Stimulated activated CD8-positive, alpha-beta memory T cell treated with anti-CD3 and anti-CD28 coated beads, Interleukin-12 subunit alpha, Interleukin-12 subunit beta, amount 100 ng/mL, for 24 hours (primary cell): ENCODE results near the gene TARDBP.
A peak's percentile ranks its signal among the peaks of the same experiment; 100 is the strongest.
"Not testable (repeated sequence)": the region's sequence is repeated elsewhere in the genome, so short reads cannot be mapped to it uniquely, and the experiment has no call there.

Experiments
- DNase-seq: peaks from one replicate; pipeline ENCODE4 v3.0.0-alpha.2; 2020; ENCODE audit errors: extremely low read depth

Gene TARDBP

GRCh38 chr1:11012260-11013159 lies at the start of gene TARDBP:
Gene TARDBP, plus strand, starts transcription at chr1:11012654. Its CDS starts 1,074 bp downstream, at chr1:11013728.
- peak; percentile 76 for DNase-seq

DNA sequence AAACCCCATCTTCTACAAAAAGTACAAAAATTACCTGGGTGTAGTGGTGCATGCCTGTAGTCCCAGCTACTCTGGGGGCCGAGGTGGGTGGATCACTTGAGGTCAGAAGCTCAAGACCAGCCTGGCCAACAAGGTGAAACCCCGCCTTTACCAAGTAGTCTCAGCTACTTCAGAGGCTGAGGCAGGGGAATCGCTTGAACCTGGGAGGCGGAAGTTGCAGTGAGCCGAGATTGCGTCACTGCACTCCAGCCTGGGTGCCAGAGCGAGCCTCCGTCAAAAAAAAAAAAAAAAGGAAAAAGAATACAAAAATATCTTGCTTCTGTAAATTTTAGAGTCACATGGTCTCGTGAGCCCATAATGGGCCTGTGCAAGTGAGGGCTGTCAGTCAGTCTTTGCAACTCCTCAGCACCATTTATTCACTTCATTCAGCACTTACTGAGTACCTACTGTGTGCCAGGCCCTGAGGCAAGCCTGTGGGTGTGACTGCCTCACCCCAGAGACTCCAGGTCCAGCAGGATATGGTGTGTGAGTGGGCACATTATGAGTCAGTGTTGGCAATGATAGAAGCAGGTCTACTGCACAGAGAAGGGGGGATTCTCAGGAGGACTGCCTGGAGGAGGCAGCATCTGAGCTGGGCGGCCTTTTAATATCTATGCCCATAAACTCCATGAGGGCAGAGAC lies 46.8 kb upstream of the TARDBP start:
- DNase-seq: no peak

GRCh38 chr1:10967090-10967489 lies 45.4 kb upstream of the TARDBP start:
- DNase-seq: no peak

GRCh38 chr1:10968411-10968826 lies 44.0 kb upstream of the TARDBP start:
- no peak for DNase-seq

- no peak for DNase-seq
Observed at GRCh38 chr1:10969267-10969970, 43.0 kb upstream of the TARDBP start.

DNA sequence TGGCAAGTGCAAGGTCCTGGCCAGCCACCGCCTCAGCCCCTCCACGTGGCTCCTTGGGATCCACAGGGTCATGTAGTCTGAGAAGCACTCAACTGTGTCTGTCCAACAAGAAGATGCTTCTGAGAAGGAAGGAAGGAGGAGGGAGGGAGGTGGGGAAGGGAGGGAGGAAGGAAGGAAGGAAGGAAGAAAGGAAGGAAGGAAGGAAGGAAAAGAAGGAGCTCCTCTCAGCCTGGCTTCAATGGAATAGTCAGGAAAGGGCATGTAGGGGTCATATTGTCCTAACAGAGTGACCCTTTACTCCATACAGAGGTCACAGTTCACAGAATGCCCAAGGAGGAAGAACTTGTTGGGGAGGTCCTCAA lies 42.5 kb upstream of the TARDBP start:
- DNase-seq: no peak

DNA sequence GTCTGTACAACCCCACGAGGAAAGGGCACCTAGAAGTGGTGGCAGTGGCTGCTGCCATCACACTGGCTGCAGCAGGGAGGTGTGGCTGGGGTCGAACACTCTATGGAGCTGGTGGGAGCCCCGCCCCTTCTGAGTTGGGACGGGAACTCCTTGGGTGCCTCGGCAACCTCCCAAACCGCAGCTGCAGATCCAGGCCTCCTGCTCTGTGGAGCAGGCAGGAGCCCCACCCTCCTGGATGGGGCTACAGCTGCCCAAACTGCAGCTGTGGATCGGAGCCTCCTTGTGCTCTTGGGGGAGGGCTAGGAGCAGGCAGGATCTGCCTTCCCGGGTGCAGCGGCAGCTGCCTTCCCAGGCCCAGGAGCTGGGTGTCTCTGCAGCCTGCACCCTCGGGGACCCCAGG lies 38.9 kb upstream of the TARDBP start:
- no peak for DNase-seq

GRCh38 chr1:10973956-10974881 lies 38.2 kb upstream of the TARDBP start:
- DNase-seq: no peak

GRCh38 chr1:10975567-10976326 lies 36.7 kb upstream of the TARDBP start:
- DNase-seq: no peak

- DNase-seq: no peak
Observed at GRCh38 chr1:10978719-10979118, 33.7 kb upstream of the TARDBP start.

- no peak for DNase-seq
Observed at GRCh38 chr1:10979483-10979920, 33.0 kb upstream of the TARDBP start.

GRCh38 chr1:10980094-10980577 lies 32.3 kb upstream of the TARDBP start:
- DNase-seq: no peak

DNA sequence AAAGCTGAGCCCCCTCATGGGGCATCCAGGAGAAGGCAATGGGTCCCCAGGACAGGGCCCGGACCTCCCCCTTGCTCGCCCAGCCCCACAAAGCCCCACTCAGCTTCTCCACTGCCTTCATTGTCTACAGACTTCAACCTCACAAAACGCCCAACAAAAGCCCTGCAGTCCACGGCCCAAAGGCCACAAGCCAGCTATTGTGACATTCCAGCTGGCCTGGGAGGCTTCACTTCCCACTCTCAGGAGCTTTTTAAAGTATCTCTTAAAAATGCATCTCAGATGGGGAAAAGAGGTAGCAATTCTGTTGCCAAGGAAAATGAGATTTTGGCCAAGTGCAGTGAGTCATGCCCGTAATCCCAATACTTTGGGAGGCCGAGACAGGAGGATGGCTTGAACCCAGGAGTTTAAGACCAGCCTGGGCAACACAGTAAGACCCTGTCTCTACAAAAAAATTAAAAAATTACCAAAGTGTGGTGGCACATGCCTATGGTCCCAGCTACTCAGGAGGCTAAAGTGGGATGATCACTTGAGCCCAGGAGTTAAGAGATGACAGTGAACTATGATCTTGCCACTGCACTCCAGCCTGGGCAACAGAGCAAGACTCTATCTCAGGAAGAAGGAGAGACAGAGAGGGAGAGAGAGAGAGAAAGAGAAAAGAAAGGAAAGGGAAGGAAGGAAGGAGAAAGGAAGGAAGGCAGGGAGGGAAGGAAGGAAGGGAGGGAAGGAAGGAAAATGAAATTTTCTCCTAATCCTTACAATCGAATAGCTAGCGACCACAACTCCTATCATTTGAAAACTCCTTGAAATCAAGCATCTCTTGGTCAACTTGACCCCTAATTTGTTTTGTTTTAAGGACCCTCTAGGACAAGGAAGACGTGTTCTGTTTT lies 31.4 kb upstream of the TARDBP start:
- DNase-seq: no peak

DNA sequence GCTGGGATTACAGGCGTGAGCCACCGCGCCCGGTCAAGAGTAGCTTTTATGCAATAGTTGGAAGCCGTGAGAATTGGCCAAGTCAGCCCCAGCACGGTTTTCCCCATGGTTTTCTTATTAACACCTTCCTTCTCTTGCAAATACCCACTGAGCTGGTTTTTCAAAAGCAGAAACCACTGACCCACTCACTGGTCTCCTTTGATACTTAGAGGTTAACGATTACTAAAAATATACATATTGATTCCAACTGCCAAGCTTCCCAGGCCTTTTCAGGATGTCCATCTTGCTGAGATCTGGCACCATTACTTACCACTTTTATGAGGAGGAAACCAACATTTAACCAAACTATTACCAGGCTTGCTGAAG lies 25.9 kb upstream of the TARDBP start:
- DNase-seq: no peak

DNA sequence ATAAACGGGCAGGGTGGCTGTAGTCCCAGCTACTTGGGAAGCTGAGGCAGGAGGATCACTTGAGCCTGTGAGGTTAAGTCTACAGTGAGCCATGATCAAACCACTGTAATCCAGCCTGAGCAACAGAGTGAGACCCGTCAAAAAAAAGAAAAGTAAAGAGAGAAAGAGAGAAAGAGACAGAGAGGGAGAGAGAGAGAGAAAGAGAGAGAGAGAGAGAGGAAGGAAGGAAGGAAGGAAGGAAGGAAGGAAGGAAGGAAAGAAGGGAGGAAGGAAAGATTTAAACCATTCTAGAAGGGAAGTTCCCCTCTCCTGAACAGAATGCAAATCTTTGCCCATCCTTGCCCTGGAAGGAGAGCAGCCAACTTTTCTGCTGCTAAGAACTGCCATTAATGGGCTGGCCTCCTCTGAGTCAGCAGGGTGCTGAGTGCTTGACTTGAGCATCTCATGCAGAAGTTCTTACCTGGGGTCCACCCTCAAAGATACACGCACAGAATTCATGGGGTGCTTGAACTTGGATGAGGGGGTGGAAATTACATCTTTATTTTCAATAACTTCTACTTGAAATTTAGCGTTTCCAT lies 24.5 kb upstream of the TARDBP start:
- DNase-seq: no peak

DNA sequence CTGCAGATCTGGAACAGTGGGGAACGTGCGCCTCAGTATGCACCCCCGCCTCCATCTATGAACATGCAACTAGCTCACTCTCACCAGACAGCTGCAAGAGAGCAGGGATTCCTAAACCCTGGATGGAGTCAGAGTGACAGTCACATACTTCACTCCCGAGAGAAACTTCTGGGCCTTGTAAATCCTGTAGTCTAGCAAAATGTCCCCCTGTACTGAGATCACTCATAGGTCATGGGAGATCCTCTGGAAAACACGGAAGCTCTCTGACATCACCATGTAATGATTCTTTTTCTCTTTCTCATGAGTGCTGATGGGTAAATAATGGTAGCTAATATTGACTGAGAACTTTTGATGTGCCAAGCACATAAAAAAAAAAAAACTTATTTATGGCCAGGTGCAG lies 23.4 kb upstream of the TARDBP start:
- no peak for DNase-seq

DNA sequence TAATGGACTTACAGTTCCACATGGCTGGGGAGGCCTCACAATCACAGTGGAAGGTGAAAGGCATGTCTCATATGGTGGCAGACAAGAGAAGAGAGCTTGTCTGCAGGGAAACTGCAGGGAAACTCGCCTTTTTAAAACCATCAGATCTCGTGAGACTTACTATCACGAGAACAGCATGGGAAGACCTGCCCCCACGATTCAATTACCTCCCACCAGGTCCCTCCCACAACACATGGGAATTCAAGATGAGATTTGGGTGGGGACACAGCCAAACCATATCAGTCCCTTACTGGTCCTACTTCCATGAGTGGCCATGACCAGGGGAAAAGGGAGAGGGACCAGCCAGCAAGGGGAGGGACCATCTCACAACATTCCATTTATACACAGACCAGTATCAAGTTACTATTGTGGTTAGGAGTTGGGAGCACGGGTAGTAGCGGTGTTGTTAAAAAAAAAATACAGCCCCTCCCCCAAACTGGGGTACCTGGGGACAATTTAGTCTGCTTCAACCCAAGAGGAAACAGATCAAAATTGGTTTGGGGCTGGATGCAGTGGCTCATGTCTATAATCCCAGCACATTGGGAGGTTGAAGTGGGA lies 22.4 kb upstream of the TARDBP start:
- DNase-seq: not testable (repeated sequence)

DNA sequence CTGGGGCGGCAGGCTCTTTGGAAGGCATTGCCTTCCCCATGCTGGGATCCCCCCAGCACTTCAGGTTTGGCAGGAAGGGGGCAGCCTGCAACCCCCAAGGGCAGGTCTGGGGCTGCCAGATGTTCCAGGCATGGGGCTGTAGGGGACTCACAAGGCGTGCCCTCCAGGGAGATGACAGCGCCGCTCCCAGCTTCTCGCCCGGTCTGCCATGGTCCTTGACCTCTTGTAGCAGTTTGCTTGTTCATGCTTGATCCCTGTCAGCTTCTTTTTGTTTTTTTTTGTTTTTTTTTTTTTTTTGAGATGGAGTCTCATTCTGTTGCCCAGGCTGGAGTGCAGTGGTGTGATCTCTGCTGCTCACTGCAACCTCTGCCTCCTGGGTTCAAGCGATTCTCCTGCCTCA lies 21.6 kb upstream of the TARDBP start:
- no peak for DNase-seq

DNA sequence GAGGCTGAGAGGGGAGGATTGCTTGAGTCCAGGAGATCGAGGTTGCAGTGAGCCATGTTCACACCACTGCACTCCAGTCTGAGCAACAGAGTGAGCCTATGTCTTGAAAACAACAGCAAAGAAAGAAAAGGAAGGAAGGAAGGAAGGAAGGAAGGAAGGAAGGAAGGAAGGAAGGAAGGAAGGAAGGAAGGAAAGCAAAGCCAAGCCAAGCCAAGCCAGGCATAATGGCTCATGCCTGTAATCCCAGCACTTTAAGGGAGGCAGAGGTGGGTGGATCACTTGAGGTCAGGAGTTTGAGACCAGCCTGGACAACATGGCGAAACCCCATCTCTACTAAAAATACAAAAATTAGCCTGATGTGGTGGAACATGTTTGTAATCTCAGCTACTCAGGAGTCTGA lies 20.4 kb upstream of the TARDBP start:
- DNase-seq: not testable (repeated sequence)
